ENCODE results near the gene TULP4. TPM values are rescaled to one million over a fixed set of nuclear protein-coding genes. Genes with fewer than 3 reads are reported as not detected.

TULP4 gene
- polyA plus RNA-seq, 1 donor from 2014 or later, result 42.3 TPM

- Mint-ChIP-seq H3K4me3 (no peak overlapping the region), H3K9me3 (no peaks in the 10 kb centered on the region), H3K4me1 (peaks cover 1 to 6% (median 5%) of the 10 kb centered on the region in 3 donors), H3K27me3 (no peaks in the 10 kb centered on the region), H3K27ac (no peak overlapping the region), H3K36me3 (peaks cover 9% of the 10 kb centered on the region)
Measured at GRCh38 chr6:158304254-158304653, 8.0 kb upstream of the TULP4 start.

DNA sequence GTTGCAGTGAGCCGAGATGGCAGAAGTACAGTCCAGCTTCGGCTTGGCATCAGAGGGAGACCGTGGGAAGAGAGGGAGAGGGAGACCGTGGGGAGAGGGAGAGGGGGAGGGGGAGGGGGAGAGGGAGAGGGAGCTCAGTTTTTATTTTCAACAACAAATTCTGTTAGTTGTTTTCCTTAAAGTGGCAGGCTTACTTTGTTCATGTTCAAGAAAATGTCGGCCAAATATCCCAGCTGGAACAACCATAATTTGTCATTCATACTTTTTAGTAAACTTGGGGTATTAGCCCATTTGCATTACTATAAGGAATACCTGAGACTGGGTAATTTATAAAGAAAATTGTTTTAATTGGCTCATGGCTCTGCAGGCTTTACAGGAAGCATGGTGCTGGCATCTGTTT, 2.5 kb upstream of the TULP4 start:
- no peak overlapping the region for H3K4me3 Mint-ChIP-seq
- no peaks in the 10 kb centered on the region for H3K9me3 Mint-ChIP-seq
- no peaks in the 10 kb centered on the region for H3K27me3 Mint-ChIP-seq
- peaks cover 12 to 28% (median 24%) of the 10 kb centered on the region in 3 donors for H3K4me1 Mint-ChIP-seq
- peaks cover 3% of the 10 kb centered on the region for H3K36me3 Mint-ChIP-seq
- no peak overlapping the region for H3K27ac Mint-ChIP-seq

DNA sequence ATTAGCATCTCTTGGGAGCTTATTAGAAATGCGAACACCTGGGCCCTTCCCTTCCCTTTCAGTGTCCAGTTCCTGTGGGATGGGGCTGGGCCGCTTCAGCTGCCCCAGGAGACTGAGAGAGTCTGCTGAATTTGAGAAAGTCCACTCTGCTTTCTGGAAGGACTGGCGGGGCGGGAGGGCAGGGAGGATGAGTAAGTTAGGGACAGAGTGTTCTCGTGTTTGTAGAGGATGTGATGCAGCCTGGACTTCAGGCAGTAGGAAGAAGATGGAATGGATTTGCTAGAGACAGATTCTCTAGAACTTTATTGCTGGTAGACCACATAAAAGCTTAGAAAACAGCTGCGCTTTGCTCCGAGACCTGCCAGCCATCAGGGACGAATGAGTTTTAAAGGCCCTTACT, 1.1 kb upstream of the TULP4 start:
- H3K4me3 Mint-ChIP-seq, result no peak overlapping the region
- H3K36me3 Mint-ChIP-seq, result peaks cover 11% of the 10 kb centered on the region
- peak overlapping the region in 1 of 3 donors; percentile 36 for H3K27ac Mint-ChIP-seq
- H3K4me1 Mint-ChIP-seq, result peaks cover 12 to 34% (median 29%) of the 10 kb centered on the region in 3 donors
- H3K9me3 Mint-ChIP-seq, result no peaks in the 10 kb centered on the region
- no peaks in the 10 kb centered on the region for H3K27me3 Mint-ChIP-seq

GRCh38 chr6:158311626-158312025, 639 bp upstream of the TULP4 start:
- Mint-ChIP-seq H3K4me1 (peaks cover 12 to 35% (median 29%) of the 10 kb centered on the region in 3 donors), H3K27ac (peak overlapping the region in 1 of 3 donors; percentile 36), H3K27me3 (no peaks in the 10 kb centered on the region), H3K9me3 (no peaks in the 10 kb centered on the region), H3K36me3 (peaks cover 11% of the 10 kb centered on the region), H3K4me3 (no peak overlapping the region)

DNA sequence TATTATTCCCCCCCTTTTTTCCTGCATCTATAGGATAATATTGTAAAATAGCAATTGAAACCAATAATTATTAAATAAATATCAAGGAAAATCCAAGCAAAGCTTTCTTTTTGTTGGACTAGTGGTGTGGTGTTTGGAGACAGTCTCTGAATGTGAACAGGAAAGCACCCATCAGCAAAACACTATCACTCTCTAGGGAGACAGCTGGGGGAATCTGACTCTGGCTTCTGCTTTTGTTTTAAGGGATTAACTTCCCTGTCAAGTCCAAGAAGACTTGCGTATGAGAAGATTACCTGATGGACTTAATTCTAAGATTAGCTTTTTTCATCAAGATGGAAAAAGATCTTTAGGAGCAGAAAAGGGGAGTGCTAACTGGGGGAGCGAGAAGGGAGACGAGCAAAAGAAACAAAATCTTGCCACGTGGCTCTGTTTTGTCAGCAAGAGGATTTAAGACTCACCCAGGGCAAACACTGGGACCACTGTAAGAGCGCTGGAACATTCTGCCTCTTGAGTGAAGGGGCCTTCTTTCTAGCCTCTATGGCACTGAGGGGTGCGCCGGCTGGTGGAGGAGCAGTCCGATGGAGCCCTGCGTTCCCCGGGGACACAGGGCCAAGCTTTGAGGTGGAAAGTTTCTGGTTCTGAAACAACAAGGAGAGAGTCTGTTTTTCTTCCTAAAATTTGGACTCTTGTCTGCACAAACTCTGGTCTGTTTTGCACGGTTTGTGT, 570 bp downstream of the TULP4 start:
- H3K36me3 Mint-ChIP-seq, result peaks cover 11% of the 10 kb centered on the region
- H3K9me3 Mint-ChIP-seq, result no peaks in the 10 kb centered on the region
- peak overlapping the region in 1 of 3 donors; percentile 59 for H3K27ac Mint-ChIP-seq
- H3K4me3 Mint-ChIP-seq, result peak overlapping the region in 1 of 4 donors; percentile 71
- H3K27me3 Mint-ChIP-seq, result no peaks in the 10 kb centered on the region
- peaks cover 14 to 38% (median 30%) of the 10 kb centered on the region in 3 donors for H3K4me1 Mint-ChIP-seq

- Mint-ChIP-seq H3K36me3 (peaks cover 11% of the 10 kb centered on the region), H3K27ac (peak overlapping the region in 2 of 3 donors; percentile 59 to 63), H3K9me3 (no peaks in the 10 kb centered on the region), H3K4me3 (peak overlapping the region in 3 of 4 donors; percentile 64 to 90 (median 66)), H3K27me3 (no peaks in the 10 kb centered on the region), H3K4me1 (peaks cover 19 to 45% (median 36%) of the 10 kb centered on the region in 3 donors)
Measured at GRCh38 chr6:158313989-158314388, 1.7 kb downstream of the TULP4 start.

DNA sequence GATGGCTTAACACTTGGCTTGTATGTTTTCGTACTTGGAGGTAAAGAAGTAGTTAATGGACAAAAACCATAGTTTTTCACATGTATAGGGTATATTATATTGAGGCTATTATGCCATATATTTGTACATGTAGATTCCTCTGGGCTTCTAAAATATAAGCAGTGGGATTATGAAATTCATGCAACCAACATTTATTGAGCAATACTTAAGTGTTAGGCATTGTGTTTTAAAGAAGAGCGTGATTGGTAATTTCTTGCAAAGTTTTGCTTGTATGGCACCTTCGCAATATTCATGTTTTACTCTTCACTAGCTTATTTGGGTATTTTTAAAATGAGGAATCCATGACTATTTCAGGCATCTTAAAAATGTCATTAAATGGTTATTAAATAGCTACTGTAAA, 2.5 kb downstream of the TULP4 start:
- Mint-ChIP-seq H3K9me3 (no peaks in the 10 kb centered on the region), H3K27me3 (no peaks in the 10 kb centered on the region), H3K27ac (peak overlapping the region in 1 of 3 donors; percentile 59), H3K4me3 (no peak overlapping the region), H3K4me1 (peaks cover 19 to 49% (median 36%) of the 10 kb centered on the region in 3 donors), H3K36me3 (peaks cover 11% of the 10 kb centered on the region)

- Mint-ChIP-seq H3K4me1 (peaks cover 21 to 48% (median 34%) of the 10 kb centered on the region in 3 donors), H3K36me3 (peaks cover 13% of the 10 kb centered on the region), H3K27ac (peak overlapping the region in 1 of 3 donors; percentile 44), H3K27me3 (no peaks in the 10 kb centered on the region), H3K9me3 (no peaks in the 10 kb centered on the region), H3K4me3 (no peak overlapping the region)
Measured at GRCh38 chr6:158316022-158316421, 3.8 kb downstream of the TULP4 start.

DNA sequence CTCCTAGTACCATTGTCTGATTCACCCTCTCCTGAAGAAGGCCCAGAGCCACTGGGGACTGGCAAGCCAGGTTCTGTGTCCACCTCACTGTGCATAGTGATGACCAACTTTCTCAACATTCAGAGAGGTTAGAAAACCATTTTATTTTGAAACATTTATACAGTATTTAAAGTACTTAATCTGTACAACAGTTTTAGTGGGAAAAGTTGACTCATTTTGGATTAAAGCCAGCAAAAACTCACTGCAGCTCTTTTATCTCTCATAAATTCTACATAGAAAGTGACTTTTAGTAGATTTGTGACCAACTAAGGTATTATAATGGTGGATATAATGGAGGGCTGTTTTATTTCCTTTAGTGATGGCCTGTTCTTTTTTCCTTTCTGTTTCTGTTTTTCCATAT, 9.7 kb downstream of the TULP4 start:
- Mint-ChIP-seq H3K27me3 (no peaks in the 10 kb centered on the region), H3K4me1 (peaks cover 41 to 61% (median 55%) of the 10 kb centered on the region in 3 donors), H3K36me3 (peaks cover 9% of the 10 kb centered on the region), H3K4me3 (no peak overlapping the region), H3K27ac (no peak overlapping the region), H3K9me3 (no peaks in the 10 kb centered on the region)

DNA sequence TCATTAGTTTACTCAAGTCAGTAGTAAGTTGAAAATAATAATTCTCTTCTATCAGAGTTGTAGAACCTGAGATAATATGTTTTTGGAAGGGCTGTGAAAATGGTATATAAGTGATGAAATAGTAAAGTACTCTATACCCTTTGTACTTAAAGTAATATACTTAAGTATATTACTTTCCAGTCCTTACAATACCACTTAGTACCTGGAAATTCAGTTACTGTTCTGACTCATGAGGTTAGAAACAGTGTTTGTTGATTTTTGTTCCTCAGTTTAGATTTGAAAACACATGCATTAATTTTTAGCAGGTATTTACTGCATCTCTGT, 10.1 kb downstream of the TULP4 start:
- Mint-ChIP-seq H3K4me1 (peaks cover 44 to 65% (median 59%) of the 10 kb centered on the region in 3 donors), H3K36me3 (peaks cover 9% of the 10 kb centered on the region), H3K27me3 (no peaks in the 10 kb centered on the region), H3K4me3 (no peak overlapping the region), H3K9me3 (no peaks in the 10 kb centered on the region), H3K27ac (no peak overlapping the region)

- Mint-ChIP-seq H3K4me1 (peaks cover 47 to 66% (median 61%) of the 10 kb centered on the region in 3 donors), H3K4me3 (peak overlapping the region in 1 of 4 donors; percentile 52), H3K9me3 (no peaks in the 10 kb centered on the region), H3K36me3 (peaks cover 9% of the 10 kb centered on the region), H3K27ac (no peak overlapping the region), H3K27me3 (no peaks in the 10 kb centered on the region)
Measured at GRCh38 chr6:158322724-158323560, 10.7 kb downstream of the TULP4 start.

DNA sequence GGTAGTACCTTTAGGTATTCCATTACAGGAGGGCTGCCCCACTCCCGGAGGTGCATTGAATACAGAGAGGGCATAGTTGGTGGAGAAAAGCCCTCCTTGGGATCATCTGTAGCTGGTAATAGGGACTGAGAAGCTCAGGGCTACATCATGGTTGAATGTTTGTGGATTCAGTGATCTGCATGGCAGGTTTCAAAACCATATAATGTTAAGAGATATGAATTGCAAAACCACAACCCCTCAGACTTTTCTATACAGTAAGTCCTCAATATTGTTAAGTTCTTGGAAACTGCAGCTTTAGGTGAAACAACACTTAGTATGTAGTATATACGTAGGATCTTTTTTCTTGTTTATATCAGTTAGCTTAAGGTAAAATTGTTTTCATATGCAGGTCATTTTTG, 11.3 kb downstream of the TULP4 start:
- H3K4me3 Mint-ChIP-seq, result peak overlapping the region in 1 of 4 donors; percentile 52
- no peaks in the 10 kb centered on the region for H3K9me3 Mint-ChIP-seq
- peaks cover 49 to 67% (median 61%) of the 10 kb centered on the region in 3 donors for H3K4me1 Mint-ChIP-seq
- H3K27ac Mint-ChIP-seq, result no peak overlapping the region
- no peaks in the 10 kb centered on the region for H3K27me3 Mint-ChIP-seq
- H3K36me3 Mint-ChIP-seq, result peaks cover 9% of the 10 kb centered on the region

GRCh38 chr6:158324136-158324535, 11.9 kb downstream of the TULP4 start:
- H3K36me3 Mint-ChIP-seq, result peaks cover 9% of the 10 kb centered on the region
- H3K4me3 Mint-ChIP-seq, result peak overlapping the region in 2 of 4 donors; percentile 19 to 50
- H3K27me3 Mint-ChIP-seq, result no peaks in the 10 kb centered on the region
- no peaks in the 10 kb centered on the region for H3K9me3 Mint-ChIP-seq
- no peak overlapping the region for H3K27ac Mint-ChIP-seq
- H3K4me1 Mint-ChIP-seq, result peaks cover 51 to 68% (median 66%) of the 10 kb centered on the region in 3 donors

DNA sequence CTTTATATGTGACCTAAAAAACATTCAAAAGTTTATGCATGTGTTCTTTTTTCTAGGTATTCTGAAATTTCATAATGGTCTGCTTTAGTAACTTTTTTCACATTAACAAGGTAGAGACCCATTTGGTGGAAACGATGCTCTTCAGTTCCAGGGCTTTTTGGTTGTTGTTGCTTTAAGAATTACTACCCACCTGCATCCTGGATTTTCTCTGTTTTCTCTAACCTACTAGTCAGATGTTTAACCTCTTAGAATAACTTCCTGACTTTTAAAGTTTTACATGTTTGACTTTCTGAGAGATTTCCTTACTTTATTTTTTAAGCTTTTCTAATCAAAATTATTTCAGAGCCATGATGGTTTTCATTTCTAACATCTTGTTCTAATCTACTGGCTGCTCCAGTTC, 14.9 kb downstream of the TULP4 start:
- H3K4me1 Mint-ChIP-seq, result peaks cover 52 to 68% (median 62%) of the 10 kb centered on the region in 3 donors
- H3K27ac Mint-ChIP-seq, result no peak overlapping the region
- no peaks in the 10 kb centered on the region for H3K27me3 Mint-ChIP-seq
- no peaks in the 10 kb centered on the region for H3K9me3 Mint-ChIP-seq
- H3K36me3 Mint-ChIP-seq, result peaks cover 6% of the 10 kb centered on the region
- H3K4me3 Mint-ChIP-seq, result peak overlapping the region in 2 of 4 donors; percentile 59 to 63

DNA sequence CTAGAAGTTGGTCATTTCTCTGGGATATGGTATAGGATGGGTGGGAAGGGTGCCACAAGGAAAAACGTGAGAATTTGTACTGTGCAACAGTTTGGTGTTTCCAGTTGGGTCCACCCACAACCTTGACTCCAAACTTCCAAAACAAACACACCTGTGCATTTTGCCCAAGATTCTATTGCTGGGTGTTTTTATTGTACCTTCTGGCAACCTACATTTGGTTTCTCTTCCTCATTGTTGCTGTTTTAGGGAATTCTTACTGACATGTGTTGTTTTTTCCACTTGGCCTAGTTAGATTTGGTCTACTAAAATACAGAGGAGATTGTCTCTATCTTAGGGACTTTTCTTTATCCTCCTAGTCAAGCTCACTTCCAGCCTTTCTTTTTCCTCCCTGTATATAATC, 16.7 kb downstream of the TULP4 start:
- no peak overlapping the region for H3K27ac Mint-ChIP-seq
- peaks cover 6% of the 10 kb centered on the region for H3K36me3 Mint-ChIP-seq
- peak overlapping the region in 2 of 4 donors; percentile 58 to 63 for H3K4me3 Mint-ChIP-seq
- no peaks in the 10 kb centered on the region for H3K27me3 Mint-ChIP-seq
- H3K9me3 Mint-ChIP-seq, result no peaks in the 10 kb centered on the region
- peaks cover 42 to 55% (median 45%) of the 10 kb centered on the region in 3 donors for H3K4me1 Mint-ChIP-seq

Measured in IgD-negative memory B cell (primary cell).